ENCODE data around the gene CD1B. TPM values are rescaled to one million over a fixed set of nuclear protein-coding genes. Genes with fewer than 3 reads are reported as not detected.

Gene CD1B
- total and polyA plus RNA-seq, 4 donors: 0.19 TPM; not detected in 3

GRCh38 chr1:158366783-158367182 lies 35.5 kb upstream of the CD1B start:
- Histone ChIP-seq H3K9me3 (ENCODE audit: control insufficient read depth in 4 of 4, low read length in 3 of 4) (peaks cover 0 to 6% (median 2%) of the 10 kb centered on the region in 4 donors), H3K4me3 (ENCODE audit: low read depth in 1 of 3, low read length in 3 of 3) (no peak overlapping the region), H3K9ac (ENCODE audit: low read depth in 1 of 2, low read length in 2 of 2) (no peak overlapping the region), H3K27me3 (ENCODE audit: control insufficient read depth in 4 of 4, insufficient read depth in 4 of 4, low read length in 3 of 4) (peaks cover 0 to 7% (median 0%) of the 10 kb centered on the region in 4 donors), H3K4me1 (ENCODE audit: control insufficient read depth in 4 of 4, insufficient read depth in 4 of 4, low read length in 3 of 4) (no peaks in the 10 kb centered on the region), H3K27ac (ENCODE audit: low read depth in 1 of 2, low read length in 2 of 2) (no peak overlapping the region), H3K36me3 (ENCODE audit: control insufficient read depth in 4 of 4, insufficient read depth in 3 of 4, low read depth in 1 of 4, low read length in 3 of 4) (no peaks in the 10 kb centered on the region)
- TF ChIP-seq HNF4G (IDR thresholded peaks at IDR 0.05) (no peak), CTCF (IDR thresholded peaks at IDR 0.05; ENCODE audit: low read depth, low read length, missing input control) (no peak), JUND (IDR thresholded peaks at IDR 0.05) (no peak), NR2F2 (IDR thresholded peaks at IDR 0.05) (no peak)
- DNase-seq (ENCODE audit: low spot score): no peak

- H3K9ac ChIP-seq (ENCODE audit: low read depth in 1 of 2, low read length in 2 of 2): no peak overlapping the region
- H3K27ac ChIP-seq (ENCODE audit: low read depth in 1 of 2, low read length in 2 of 2): no peak overlapping the region
- 54% methylated on average over 1 of the region's 1 CpG for WGBS
- DNase-seq (ENCODE audit: low spot score): no peak
- H3K4me1 ChIP-seq (ENCODE audit: control insufficient read depth in 4 of 4, insufficient read depth in 4 of 4, low read length in 3 of 4): no peaks in the 10 kb centered on the region
- no peaks in the 10 kb centered on the region for H3K9me3 ChIP-seq (ENCODE audit: control insufficient read depth in 4 of 4, low read length in 3 of 4)
- no peaks in the 10 kb centered on the region for H3K27me3 ChIP-seq (ENCODE audit: control insufficient read depth in 4 of 4, insufficient read depth in 4 of 4, low read length in 3 of 4)
- H3K36me3 ChIP-seq (ENCODE audit: control insufficient read depth in 4 of 4, insufficient read depth in 3 of 4, low read depth in 1 of 4, low read length in 3 of 4): no peaks in the 10 kb centered on the region
- no peak overlapping the region for H3K4me3 ChIP-seq (ENCODE audit: low read depth in 1 of 3, low read length in 3 of 3)
- TF ChIP-seq HNF4A (conservative IDR thresholded peaks at IDR 0.05) (no peak), YY1 (IDR thresholded peaks at IDR 0.05) (no peak), HNF4G (IDR thresholded peaks at IDR 0.05) (no peak), ZBTB33 (IDR thresholded peaks at IDR 0.05) (no peak), RAD21 (IDR thresholded peaks at IDR 0.05) (no peak), FOXA2 (IDR thresholded peaks at IDR 0.05) (no peak), EGR1 (IDR thresholded peaks at IDR 0.05; ENCODE audit: low read depth in 2 of 2) (no peak), ATF3 (IDR thresholded peaks at IDR 0.05) (no peak), TAF1 (conservative IDR thresholded peaks at IDR 0.05) (no peak), NR2F2 (IDR thresholded peaks at IDR 0.05) (no peak), MAX (IDR thresholded peaks at IDR 0.05) (no peak), REST (IDR thresholded peaks at IDR 0.05) (no peak)
These were observed 31.6 kb upstream of the CD1B start for GRCh38 chr1:158362941-158363340.

All from liver (tissue), 9 donors.